GM19467 (cell line): ENCODE data around the gene WDR89.
"Not testable (repeated sequence)": the region's sequence is repeated elsewhere in the genome, so short reads cannot be mapped to it uniquely, and the experiment has no call there.

Experiments
- ATAC-seq: cut with Tn5 transposase; IDR thresholded peaks from one replicate; pipeline ENCODE4 v1.9.1; 2021; ENCODE audit warnings: mild to moderate bottlenecking, moderate library complexity; ENCODE audit not compliant: unreplicated experiment

WDR89 gene

DNA sequence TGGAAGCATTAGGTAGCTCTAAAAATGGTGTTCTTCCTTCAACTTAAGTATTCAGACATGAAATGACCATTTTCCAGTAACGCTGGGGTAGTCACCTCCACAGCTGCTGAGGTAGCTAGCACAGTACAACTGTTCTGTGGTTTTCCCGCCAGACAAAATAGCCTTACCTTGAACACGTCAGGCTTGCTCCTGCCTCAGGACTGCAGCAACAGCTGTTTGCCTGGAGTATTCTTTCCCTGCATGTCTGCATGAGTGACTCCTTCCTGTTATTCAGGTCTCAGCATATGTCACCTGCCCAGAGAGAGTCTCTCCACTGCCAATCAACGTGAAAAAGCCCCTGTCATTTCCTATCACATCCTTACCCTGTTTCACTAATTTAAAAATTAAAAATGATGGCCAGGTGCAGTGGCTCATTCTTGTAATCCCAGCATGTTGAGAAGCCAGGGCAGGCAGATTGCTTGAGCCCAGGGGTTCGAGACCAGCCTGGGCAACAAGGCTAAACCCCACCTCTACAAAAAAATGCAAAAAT, 37.9 kb downstream of the WDR89 start:
- no peak for ATAC-seq

DNA sequence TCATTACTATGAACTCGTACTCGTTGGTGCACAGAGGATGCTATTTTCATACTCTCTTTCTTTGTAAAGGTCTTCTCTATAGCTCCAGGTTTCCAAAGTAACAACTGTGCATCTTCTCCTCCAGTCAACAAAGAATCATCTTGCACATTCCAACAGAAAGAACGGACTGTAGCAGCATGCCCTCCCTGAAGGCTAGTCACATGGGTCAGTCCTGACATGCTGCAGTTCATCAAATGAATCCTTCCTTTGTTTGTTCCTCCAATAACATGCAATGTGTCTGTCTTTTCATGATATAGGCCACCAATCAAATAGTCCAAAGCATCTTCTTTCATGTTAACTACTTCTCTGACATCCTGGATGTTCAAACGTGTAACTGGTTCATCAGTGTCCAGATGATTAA, 42.9 kb downstream of the WDR89 start:
- ATAC-seq = no peak

DNA sequence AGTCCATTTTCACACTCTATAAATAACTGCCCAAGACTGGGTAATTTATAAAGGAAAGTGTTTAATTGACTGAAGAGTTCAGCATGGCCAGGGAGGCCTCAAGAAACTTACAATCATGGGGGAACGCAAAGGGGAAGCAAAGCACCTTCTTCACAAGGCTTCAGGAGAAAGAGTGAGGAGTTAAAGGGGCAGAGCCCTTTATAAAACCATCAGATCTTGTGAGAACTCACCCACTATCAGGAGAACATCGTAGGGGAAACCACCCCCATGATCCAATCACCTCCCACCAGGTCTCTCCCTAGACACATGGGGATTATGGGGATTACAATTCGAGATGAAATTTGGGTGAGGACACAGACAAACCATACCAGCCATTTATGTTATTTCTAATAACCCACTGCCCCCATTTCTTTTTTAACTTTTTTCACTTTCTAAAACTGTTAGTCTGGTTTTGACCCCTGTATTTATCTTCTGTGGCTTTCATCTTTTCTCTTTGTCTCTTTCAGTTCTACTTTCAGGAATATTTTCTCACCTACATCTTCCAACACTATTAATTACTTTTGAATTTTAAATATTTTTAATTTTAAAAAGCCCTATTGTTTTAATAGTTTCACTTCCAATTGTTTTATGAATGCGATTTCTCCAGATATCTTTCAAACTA, 44.5 kb downstream of the WDR89 start:
- no peak for ATAC-seq

DNA sequence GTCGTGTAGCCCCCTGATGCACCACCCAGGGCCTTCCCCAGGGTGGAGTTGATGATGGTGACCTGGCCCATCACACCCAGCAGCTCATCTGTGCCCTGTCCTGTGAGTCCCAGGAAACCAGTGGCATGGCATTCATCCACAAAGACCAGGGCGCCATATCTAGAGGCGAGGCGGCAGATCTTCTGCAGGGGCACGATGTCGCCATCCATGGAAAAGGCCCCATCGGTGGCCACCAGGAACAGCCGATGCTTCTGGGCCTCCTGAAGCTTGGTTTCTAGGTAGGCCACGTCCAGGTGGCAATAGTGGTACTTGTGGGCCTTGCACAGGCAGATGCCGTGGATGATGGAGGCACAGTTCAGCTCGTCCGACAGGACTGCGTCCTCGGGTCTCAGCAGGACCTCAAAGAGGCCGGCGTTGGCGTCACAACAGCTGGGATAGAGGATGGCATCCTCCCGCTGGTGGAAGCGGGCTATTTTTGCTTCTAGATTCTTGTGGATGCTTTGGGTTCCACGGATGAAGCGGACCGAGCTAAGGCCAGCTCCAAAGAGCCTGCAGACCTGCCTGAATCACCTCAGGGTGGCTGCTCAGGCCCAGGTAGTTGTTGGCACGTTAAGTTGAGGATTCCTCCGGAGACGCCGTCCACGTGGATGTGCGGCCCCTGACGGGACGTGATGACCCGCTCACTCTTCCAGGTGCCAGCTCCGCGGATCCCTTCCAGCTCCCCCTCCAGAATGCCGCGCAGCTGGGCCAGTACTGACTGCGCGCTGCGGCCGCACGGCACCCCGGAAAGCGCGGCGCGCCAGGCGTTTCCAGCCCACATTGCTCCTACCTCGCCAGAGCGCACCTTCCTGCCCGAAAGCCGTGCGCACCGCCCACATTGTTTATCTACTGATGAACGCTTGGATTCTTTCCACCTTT, 47.0 kb downstream of the WDR89 start:
- no peak for ATAC-seq

DNA sequence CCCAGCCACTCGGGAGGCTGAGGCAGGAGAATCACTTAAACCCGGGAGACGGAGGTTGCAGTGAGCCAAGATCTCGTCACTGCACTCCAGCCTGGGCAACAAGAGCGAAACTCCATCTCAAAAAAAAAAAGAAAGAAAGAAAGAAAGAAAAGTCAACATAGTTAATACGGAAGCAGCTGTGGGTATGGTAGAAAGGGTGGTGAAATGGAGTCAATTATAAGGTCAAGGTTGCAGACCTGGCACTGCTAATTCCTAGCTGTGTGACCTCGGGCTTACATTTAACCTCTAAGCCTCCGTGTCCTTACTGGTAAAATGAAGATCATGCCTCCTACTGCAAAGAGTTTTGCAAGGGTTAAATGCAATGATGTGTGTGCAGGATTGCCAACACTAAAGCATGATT, 58.6 kb downstream of the WDR89 start:
- not testable (repeated sequence) for ATAC-seq

DNA sequence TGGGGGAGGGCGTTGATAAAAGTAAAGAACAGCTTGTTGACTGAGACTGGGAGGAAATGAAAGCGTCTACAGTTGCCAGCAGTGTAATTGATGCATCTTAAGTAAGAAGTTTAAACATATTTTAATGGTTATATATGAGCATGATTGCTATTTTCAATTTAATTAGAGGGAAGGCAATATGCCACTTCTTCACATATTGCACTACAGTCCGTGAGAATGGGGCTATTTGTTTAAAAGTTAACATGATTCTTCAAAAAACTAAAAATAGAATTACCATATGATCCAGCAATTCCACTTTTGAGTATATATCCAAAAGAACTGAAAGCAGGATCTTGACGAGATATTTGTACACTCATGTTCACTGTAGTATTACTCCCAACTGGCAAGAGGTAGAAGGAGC, 60.2 kb downstream of the WDR89 start:
- no peak for ATAC-seq

DNA sequence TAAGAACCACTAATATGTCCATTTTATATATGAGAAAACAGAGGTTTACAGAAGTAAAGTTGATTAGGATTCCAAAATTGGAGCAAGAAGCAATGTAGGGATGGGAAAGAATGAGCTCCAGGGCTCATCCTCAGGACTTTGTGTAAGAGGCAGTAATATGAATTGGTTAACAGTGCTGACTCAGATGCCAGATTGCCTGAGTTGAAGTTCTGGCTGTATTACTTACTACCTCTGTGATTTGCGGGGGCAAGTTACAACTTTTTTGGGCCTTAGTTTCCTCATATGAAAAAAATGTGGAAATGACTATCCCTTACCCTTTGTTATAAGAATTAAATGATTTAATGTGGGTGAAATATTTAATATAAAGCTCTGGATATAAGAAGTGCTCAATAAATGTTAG, 63.4 kb downstream of the WDR89 start:
- no peak for ATAC-seq

DNA sequence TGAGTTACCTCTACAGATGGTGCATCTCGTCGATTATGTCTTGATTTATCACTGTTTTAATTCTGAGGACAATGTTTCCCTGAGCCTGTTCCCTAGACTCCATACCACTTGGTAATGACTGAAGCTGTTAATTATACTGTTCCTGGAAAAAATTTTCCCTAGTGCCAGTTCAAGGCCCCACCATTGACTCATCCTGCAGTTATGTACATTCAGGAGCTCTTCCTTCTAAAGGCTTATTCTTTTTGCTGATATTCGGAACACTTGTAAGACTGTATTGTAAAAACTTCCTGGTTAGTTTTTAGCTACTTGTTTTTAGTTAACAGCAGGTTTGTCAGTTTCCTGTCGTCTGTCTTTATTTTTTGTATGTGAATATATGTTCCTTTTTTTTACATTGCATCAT, 68.1 kb downstream of the WDR89 start:
- ATAC-seq = no peak

DNA sequence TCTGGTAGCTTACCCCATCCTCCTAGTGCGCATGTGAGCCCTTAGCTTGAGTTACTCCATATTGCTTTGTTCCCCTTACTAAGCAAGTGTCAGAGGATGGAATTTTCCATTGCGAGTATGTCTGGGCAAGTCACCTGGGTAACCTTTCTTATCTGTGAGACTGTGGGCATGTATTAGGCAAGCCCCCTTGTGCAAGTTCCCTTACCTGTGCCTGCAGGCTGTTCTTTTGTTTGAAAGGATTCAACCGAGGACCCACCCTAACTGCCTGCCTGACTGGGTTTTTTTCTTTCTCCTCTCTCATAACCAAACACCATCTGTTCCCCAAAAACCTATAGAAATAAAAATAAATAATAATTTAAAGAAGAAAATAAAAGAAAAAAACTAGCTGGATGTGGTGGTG, 76.2 kb downstream of the WDR89 start:
- ATAC-seq = no peak

DNA sequence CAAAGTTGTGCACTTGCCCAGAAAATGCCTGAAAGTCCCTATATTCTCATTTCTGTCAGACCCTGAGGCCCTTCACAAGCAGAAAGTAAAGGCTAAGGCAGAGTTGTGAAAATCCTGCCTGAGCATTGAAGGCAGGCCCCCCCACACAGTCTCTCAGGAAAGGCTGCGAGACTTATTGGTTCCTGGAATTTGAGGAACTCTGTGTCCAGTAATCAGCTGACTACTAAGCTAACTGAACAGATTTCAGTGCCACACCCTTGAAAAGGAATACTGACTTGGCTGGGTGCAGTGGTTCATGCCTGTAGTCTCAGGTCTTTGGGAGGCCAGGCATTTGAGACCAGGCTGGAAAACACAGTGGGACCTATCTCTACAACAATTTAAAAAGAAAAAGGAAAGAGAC, 77.4 kb downstream of the WDR89 start:
- ATAC-seq = no peak

DNA sequence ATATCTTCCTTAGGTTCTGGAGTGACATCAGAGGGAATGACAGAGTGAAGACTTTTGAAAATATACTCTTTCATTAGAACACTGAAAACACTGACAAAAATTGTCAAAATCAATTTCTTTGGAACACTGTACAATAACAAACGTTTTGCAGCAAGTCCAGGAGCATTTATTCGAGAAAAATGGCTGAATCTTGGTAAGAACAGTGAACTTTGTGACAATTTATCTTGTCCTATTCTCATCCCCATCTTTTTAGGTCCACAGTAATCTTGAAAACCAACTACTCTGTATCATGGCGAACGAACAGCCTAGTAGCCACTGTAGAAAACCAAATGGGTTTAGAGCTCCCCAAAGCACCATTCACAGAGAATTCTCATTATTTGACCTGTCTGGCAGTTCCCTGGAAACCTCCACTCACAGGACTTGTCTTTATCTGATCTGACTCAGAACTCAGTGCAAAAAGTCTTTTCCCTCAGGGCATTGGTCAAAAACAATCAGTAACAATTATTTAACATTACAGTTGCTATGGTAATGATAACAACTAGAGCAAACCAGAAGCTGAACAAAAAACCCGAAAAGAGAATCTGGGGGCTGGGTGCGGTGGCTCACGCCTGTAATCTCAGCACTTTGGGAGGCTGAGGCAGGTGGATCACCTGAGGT, 78.2 kb downstream of the WDR89 start:
- ATAC-seq = no peak

DNA sequence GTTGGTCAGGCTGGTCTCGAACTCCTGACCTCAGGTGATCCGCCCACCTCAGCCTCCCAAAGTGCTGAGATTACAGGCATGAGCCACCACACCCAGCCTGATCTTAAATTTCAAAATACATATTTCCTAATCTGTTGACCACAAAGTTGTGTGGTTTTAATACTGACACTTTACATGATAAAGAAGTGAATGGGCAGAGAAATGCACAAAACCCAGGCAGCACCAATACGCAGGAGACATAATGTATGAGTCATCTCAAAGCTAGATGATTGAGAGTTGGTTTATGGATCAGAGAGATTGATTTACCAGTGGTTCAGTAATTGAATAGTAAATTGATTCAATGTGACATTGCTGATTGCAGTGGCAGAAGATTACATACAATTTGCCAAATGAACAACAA, 79.3 kb downstream of the WDR89 start:
- no peak for ATAC-seq

DNA sequence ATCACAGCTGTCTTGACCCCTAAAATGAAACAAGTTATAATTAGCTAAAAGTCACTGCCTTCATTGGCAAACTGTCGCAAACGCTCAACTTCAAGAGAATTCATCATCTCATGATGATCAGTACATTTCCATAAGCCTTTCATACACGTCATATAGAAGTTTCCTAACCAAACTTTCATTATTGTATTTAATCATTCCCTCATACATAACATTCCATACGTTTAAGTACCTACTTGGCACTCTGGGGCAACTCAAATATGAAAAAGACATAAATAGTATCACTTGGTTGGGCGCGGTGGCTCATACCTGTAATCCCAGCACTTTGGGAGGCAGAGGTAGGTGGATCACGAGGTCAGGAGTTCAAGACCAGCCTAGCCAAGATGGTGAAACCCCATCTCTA, 86.1 kb downstream of the WDR89 start:
- ATAC-seq = no peak

DNA sequence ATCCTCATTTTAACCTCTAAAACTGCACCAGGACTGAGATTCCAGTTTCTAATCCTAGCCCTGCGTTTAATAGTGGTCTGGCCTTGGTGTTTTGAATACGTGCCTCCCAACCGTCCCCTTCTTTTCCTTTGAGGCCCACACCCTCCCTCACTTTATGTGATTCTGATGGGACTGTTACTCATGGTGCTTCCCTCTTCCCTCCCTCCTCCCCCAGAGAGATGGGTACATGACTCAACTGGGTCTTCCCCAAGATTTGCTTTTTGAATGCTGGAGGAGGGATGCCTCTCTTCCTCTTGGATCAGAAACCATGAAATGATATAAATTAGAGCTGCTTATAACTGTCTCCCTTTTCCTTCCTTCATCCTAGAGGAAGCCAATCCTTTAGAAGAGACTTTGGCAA, 90.3 kb downstream of the WDR89 start:
- no peak for ATAC-seq

DNA sequence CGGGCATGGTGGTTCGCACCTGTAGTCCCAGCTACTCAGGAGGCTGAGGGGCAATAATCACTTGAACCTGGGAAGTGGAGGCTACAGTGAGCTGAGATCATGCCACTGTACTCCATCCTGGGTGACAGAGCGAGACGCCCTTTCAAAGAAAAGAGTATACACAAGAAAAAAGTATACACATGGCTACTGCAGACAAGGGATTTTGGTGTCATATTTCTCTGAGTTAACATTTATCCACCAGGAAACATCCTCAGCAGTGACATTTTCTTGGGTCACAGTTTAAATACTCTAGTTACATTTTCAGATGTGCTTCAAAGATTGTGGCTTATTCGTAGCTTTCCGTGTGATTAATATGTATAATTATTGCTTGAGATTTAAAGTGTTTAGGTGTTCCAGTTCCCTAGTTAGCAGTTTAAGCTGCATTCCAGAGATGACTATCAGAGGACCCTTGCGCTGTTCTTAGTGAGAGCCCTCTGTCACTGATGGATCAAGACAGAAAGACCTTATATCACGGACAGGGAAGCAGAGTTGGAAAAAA, 93.8 kb downstream of the WDR89 start:
- no peak for ATAC-seq
